ENCODE measurements around the gene B4GALT3. TPM values are rescaled to one million over a fixed set of nuclear protein-coding genes. Genes with fewer than 3 reads are reported as not detected.

The B4GALT3 gene
- total RNA-seq, 1 donor: 18.7 TPM

DNA sequence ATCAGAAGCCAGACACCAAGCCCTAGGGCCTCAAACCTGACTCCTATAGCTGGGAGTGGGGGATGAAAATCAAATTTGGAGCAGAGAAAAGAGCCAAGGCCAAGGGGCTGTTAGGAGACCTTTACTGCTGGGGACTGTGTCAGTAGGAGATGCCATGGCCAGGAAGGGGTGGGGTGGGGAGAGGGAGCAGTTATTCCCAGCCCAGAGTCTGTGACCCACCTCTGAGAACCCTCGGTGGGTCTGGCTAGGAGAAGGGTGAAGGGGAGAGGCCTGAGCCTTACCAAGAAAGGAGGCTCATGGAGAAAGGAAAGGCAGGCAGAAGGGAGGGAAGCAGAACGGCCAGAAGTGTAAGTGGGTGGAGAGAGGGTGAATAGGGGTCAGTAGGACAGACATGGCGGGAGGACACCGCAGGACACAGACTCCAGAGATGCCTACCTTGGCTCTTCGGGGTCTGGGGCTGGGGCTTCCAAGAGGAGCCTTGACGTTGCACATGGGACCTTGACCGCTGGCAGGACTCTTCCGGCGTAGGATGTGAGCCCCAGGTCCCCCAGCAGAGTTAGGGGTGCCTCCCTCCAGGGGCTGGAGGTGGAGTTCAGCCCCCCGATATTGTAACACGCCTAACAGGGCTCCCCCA, 20.4 kb upstream of the B4GALT3 start:
- Histone ChIP-seq H3K9me3 (ENCODE audit: low read depth, low read length) (no peaks in the 10 kb centered on the region), H3K27me3 (ENCODE audit: insufficient read depth, low read length) (no peaks in the 10 kb centered on the region), H3K4me1 (ENCODE audit: insufficient read depth, low read length) (peaks cover 59% of the 10 kb centered on the region), H3K4me3 (ENCODE audit: low read length) (no peak overlapping the region)

- H3K4me1 ChIP-seq (ENCODE audit: insufficient read depth, low read length): peaks cover 63% of the 10 kb centered on the region
- H3K9me3 ChIP-seq (ENCODE audit: low read depth, low read length): no peaks in the 10 kb centered on the region
- no peak overlapping the region for H3K4me3 ChIP-seq (ENCODE audit: low read length)
- no peaks in the 10 kb centered on the region for H3K27me3 ChIP-seq (ENCODE audit: insufficient read depth, low read length)
These were observed 19.5 kb upstream of the B4GALT3 start for GRCh38 chr1:161196521-161197451.

DNA sequence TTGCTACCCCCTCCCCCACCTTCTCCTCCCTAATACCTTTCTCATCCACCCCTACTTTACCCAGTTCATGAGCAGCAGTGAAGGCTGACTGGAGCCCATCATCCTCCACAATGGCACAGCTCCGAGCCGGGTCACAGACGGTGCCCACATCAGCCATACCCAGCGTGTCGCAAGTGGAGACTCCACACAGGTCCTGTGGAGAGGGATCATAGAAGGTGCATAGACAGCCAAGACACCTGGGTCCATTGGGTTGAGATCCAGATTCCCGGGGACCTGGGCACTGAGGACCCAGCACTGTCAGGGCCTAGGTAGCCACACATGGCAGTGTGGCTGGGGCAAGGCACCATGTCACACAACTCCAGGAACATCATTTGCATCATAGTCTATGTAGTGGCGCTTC, 18.8 kb upstream of the B4GALT3 start:
- H3K4me1 ChIP-seq (ENCODE audit: insufficient read depth, low read length): peaks cover 56% of the 10 kb centered on the region

DNA sequence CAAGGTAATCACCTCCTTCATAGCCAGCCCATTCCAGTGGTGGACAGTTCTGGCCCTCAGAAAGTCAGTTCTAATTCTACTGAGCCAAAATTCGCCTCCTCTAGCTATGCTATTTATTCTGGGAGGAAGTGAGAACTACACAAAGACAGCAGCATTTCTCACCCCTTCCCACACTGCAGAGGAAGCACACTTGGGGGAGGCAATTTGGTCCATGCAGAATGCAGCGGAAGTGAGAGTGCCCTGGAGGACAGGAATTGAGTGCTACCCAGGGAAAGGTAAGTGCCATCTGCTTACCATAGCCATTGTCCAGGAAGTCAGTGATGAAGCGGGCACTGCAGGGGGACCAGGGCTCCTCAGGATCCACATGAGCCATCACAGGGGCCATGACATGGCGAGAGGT, 17.9 kb upstream of the B4GALT3 start:
- H3K4me1 ChIP-seq (ENCODE audit: insufficient read depth, low read length): peaks cover 46% of the 10 kb centered on the region

More for the DNA sequence above, 18.8 kb upstream of the B4GALT3 start:
- Histone ChIP-seq H3K9me3 (ENCODE audit: low read depth, low read length) (no peaks in the 10 kb centered on the region), H3K4me3 (ENCODE audit: low read length) (no peak overlapping the region), H3K27me3 (ENCODE audit: insufficient read depth, low read length) (no peaks in the 10 kb centered on the region)

GRCh38 chr1:161193561-161194235, 16.4 kb upstream of the B4GALT3 start:
- H3K27me3 ChIP-seq (ENCODE audit: insufficient read depth, low read length): no peaks in the 10 kb centered on the region
- no peak overlapping the region for H3K4me3 ChIP-seq (ENCODE audit: low read length)
- H3K4me1 ChIP-seq (ENCODE audit: insufficient read depth, low read length): peaks cover 52% of the 10 kb centered on the region
- H3K9me3 ChIP-seq (ENCODE audit: low read depth, low read length): no peaks in the 10 kb centered on the region

More for the DNA sequence above, 17.9 kb upstream of the B4GALT3 start:
- Histone ChIP-seq H3K9me3 (ENCODE audit: low read depth, low read length) (no peaks in the 10 kb centered on the region), H3K4me3 (ENCODE audit: low read length) (no peak overlapping the region), H3K27me3 (ENCODE audit: insufficient read depth, low read length) (no peaks in the 10 kb centered on the region)

GRCh38 chr1:161192476-161193465, 15.5 kb upstream of the B4GALT3 start:
- H3K9me3 ChIP-seq (ENCODE audit: low read depth, low read length): no peaks in the 10 kb centered on the region
- no peak overlapping the region for H3K4me3 ChIP-seq (ENCODE audit: low read length)
- H3K27me3 ChIP-seq (ENCODE audit: insufficient read depth, low read length): no peaks in the 10 kb centered on the region
- peaks cover 61% of the 10 kb centered on the region for H3K4me1 ChIP-seq (ENCODE audit: insufficient read depth, low read length)

DNA sequence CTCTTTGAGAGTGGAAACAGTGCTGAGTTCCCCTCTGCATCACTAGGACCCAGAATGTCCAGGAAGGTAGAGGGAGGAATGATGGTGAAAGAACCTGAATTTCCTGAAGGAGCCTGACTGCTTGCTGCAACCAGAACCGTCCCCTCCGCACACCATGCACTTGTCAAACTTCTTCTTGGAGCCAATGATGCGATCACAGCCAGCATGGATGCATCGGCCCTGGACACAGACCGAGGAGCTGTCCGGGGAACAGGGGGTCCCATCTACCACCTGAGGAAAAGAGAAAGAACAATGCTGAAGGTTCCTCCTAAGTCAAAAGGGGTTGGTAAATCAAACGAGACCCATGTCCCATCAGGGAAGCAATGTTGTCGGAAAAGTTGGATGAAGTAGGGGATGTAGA, 14.7 kb upstream of the B4GALT3 start:
- H3K4me3 ChIP-seq (ENCODE audit: low read length): no peak overlapping the region
- peaks cover 69% of the 10 kb centered on the region for H3K4me1 ChIP-seq (ENCODE audit: insufficient read depth, low read length)
- H3K27me3 ChIP-seq (ENCODE audit: insufficient read depth, low read length): no peaks in the 10 kb centered on the region
- H3K9me3 ChIP-seq (ENCODE audit: low read depth, low read length): no peaks in the 10 kb centered on the region

- no peaks in the 10 kb centered on the region for H3K27me3 ChIP-seq (ENCODE audit: insufficient read depth, low read length)
- H3K4me1 ChIP-seq (ENCODE audit: insufficient read depth, low read length): peaks cover 77% of the 10 kb centered on the region
- H3K4me3 ChIP-seq (ENCODE audit: low read length): no peak overlapping the region
- H3K9me3 ChIP-seq (ENCODE audit: low read depth, low read length): no peaks in the 10 kb centered on the region
These were observed 13.7 kb upstream of the B4GALT3 start for GRCh38 chr1:161190962-161191521.

GRCh38 chr1:161189036-161189435, 11.7 kb upstream of the B4GALT3 start:
- Histone ChIP-seq H3K4me3 (ENCODE audit: low read length) (no peak overlapping the region), H3K4me1 (ENCODE audit: insufficient read depth, low read length) (peaks cover 77% of the 10 kb centered on the region), H3K9me3 (ENCODE audit: low read depth, low read length) (no peaks in the 10 kb centered on the region), H3K27me3 (ENCODE audit: insufficient read depth, low read length) (no peaks in the 10 kb centered on the region)

DNA sequence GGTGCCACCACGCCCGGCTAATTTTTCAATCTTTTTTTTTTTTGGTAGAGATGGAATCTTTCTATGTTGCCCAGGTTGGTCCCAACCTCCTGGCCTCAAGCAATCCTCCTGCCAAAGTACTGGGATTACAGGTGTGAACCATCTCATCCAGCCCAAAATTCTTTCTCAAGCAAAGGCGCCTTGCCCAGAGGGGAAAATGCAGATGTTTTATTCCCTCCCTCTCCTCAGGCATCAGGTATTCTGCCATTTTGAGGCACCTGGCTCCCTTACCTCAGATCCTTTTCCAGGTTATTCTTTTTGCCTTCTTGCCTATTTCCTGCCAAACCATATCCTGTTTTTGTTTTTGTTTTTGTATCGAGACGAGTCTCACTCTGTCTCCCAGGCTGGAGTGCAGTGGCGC, 11.1 kb upstream of the B4GALT3 start:
- no peak overlapping the region for H3K4me3 ChIP-seq (ENCODE audit: low read length)
- H3K27me3 ChIP-seq (ENCODE audit: insufficient read depth, low read length): no peaks in the 10 kb centered on the region
- H3K9me3 ChIP-seq (ENCODE audit: low read depth, low read length): no peaks in the 10 kb centered on the region
- peaks cover 77% of the 10 kb centered on the region for H3K4me1 ChIP-seq (ENCODE audit: insufficient read depth, low read length)

GRCh38 chr1:161187311-161187710, 10.0 kb upstream of the B4GALT3 start:
- Histone ChIP-seq H3K27me3 (ENCODE audit: insufficient read depth, low read length) (no peaks in the 10 kb centered on the region), H3K4me1 (ENCODE audit: insufficient read depth, low read length) (peaks cover 77% of the 10 kb centered on the region), H3K4me3 (ENCODE audit: low read length) (no peak overlapping the region), H3K9me3 (ENCODE audit: low read depth, low read length) (no peaks in the 10 kb centered on the region)

DNA sequence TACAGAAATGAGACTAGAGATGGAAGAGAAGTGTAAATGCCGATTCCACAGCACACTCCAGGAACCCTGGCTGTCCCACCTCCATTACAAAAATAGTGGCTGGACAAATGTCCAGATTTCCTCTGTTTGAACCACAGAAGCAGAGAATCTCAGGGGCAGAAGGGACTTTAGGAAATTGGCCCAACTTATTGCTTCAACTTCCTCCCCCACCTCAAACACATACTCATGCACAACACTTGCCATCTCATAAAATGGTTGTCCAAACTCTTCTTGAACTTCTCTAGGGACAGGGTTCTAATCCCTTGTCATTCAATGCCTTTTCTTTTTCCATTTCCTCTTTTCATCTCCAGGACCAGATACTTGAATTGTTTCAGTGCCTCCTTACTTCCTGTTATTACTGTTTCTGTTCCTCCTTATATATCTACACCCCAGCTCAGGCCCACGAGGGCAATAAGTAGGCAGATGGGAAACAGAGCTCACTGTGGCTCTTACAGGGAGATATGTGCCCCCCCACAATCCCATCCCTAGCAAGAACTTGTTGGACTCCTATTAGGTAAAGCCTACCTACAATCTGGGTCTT, 8.5 kb upstream of the B4GALT3 start:
- no peaks in the 10 kb centered on the region for H3K27me3 ChIP-seq (ENCODE audit: insufficient read depth, low read length)
- H3K4me3 ChIP-seq (ENCODE audit: low read length): no peak overlapping the region
- H3K9me3 ChIP-seq (ENCODE audit: low read depth, low read length): no peaks in the 10 kb centered on the region
- peaks cover 87% of the 10 kb centered on the region for H3K4me1 ChIP-seq (ENCODE audit: insufficient read depth, low read length)

GRCh38 chr1:161185282-161185682, 8.0 kb upstream of the B4GALT3 start:
- Histone ChIP-seq H3K9me3 (ENCODE audit: low read depth, low read length) (no peaks in the 10 kb centered on the region), H3K4me3 (ENCODE audit: low read length) (no peak overlapping the region), H3K4me1 (ENCODE audit: insufficient read depth, low read length) (peaks cover 92% of the 10 kb centered on the region), H3K27me3 (ENCODE audit: insufficient read depth, low read length) (no peaks in the 10 kb centered on the region)

DNA sequence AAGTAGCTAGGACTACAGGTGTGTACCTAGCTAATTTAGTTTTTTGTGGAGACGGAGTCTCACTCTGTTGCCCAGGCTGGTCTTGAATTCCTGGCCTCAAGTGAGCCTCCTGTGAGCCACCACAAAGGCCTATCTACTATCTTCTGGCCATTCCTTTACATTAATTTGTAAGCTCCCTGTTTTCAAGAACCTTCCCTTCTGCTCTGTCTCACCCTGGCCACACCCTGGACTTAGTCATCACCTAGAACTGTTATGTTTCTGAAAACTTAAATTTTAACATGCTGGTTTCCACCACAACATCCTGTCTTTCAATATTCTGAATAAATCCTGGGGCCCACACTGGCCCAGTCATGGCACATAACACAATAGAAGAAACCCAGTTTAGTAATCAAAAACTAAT, 4.9 kb upstream of the B4GALT3 start:
- Histone ChIP-seq H3K4me3 (ENCODE audit: low read length) (no peak overlapping the region), H3K4me1 (ENCODE audit: insufficient read depth, low read length) (peaks cover 78% of the 10 kb centered on the region), H3K9me3 (ENCODE audit: low read depth, low read length) (no peaks in the 10 kb centered on the region), H3K27me3 (ENCODE audit: insufficient read depth, low read length) (no peaks in the 10 kb centered on the region)

Measured in mononuclear cell (primary cell).